ENCODE measurements around the gene NPBWR2.
"Not testable (repeated sequence)": the region's sequence is repeated elsewhere in the genome, so short reads cannot be mapped to it uniquely, and the experiment has no call there.

Gene NPBWR2

DNA sequence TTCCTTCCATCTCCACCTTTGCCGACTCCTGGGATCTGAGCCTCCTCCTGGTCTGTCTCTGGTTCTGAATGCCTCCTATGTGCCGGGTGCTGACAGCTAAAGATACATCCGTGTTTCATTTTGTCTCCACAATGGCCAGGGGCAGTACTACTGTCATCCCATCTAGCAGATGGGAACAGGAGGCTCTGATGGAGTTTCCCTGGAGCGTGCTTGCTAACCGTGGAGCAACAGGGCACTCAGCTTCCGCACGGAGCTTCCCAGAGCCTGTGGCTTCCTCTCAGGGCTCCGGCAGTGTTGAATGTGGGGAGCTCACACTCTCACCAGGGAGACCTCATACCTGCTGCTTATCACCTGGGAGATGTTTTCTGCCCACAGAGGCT is 11.9 kb upstream of the NPBWR2 start:
- DNase-seq (ENCODE audit: low read depth in 2 of 2): no peak

DNA sequence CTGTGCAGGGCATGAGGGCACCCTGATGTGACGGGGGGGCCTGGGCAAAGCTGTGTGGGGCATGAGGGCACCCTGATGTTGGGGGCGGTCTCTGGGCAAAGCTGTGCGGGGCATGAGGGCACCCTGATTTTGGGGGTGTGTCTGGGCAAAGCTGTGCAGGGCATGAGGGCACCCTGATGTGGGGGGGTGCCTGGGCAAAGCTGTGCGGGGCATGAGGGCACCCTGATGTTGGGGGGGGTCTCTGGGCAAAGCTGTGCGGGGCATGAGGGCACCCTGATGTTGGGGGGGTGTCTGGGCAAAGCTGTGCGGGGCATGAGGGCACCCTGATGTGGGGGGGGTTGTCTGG is 10.0 kb upstream of the NPBWR2 start:
- not testable (repeated sequence) for DNase-seq (ENCODE audit: low read depth in 2 of 2)

DNA sequence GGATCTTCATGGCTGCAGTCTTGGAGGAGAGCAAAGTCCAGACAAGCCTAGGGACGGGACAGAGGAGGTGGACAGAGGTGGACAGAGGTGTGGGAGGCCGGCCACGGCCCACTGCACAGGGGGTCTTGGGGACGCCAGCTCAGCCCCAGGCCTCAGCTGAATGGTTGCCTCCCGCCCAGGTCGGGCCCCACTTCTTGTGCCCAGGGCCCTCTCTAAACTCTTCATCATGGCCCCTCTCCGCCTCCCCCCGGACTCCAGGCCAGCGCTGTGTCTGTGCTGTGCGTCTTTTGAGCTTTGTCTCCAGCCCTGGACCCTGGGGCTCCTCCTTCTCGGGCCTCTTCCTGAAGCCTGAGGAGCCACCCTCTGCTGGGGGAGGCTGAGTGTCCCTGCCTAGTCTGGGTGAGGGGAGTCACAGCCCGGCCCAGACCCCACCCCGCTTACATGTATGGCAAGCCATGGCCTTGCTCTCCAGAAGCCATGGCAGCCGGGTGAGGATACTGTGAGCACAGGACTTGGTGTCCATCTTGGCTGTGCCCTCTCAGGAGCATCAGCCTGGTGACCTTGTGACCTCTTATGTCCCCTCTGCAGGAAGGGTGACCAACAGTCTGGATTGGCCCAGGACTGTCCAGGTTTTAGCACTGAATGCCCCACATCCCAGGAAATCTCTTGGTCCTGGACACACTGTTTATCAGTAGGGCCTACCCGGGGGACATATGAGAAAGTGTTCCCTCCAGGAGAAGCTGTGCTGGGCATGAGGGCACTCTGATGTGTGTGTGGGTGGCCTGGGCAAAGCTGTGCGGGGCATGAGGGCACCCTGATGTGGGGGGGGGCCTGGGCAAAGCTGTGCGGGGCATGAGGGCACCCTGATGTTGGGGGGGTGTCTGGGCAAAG is 9.4 kb upstream of the NPBWR2 start:
- DNase-seq (ENCODE audit: low read depth in 2 of 2): no peak

GRCh38 chr20:64116016-64116415 is 8.7 kb upstream of the NPBWR2 start:
- DNase-seq (ENCODE audit: low read depth in 2 of 2): no peak

GRCh38 chr20:64115171-64115911 is 8.0 kb upstream of the NPBWR2 start:
- no peak for DNase-seq (ENCODE audit: low read depth in 2 of 2)

DNA sequence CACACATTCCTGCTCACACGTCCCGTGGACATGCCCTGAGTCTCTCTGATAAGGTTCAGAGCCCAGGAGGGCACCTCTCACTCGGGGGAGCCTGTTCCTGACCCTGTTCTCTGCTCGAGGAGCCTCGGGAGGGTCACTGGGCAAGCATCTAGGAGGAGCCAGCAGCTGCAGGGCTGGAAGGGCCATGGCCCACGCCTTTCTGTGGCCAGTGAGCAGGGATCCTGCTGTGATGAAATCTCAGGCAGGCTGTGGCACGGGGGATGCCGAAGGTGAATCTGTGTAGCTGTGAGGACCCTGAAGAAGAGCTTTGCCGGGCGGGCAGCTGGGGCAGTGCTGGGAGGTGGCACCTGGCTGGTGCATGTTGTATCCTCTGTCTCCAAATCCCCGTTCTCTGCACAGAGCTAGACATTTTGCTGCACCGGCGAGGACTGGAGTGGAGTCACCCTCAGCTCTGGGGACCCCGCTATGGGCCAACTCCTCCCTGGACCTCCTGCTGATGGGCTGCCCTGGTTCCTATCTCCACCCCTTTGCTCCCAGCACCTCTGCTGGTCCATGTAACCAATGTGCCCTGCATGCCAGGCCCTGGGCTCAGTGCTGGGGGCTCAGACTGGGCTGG is 7.1 kb upstream of the NPBWR2 start:
- no peak for DNase-seq (ENCODE audit: low read depth in 2 of 2)

- no peak for DNase-seq (ENCODE audit: low read depth in 2 of 2)
Observed at GRCh38 chr20:64113796-64114355, 6.5 kb upstream of the NPBWR2 start.

DNA sequence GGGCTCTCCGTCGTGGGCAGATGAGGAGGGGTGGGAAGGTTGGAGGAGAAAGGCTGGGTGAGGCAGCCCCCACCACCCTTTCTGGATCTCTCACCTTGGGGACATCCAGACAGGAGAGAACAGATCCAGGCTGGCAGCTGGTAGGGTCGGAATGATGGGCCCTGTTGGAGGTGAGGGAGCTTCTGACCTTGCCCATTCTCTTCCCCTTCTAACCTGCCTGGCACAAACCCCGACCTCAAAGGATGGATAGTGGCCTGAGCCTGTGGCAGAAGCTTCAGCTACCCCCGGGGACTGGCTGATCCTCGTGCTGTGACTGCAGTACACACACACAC is 6.0 kb upstream of the NPBWR2 start:
- DNase-seq (ENCODE audit: low read depth in 2 of 2): no peak

- no peak for DNase-seq (ENCODE audit: low read depth in 2 of 2)
Observed at GRCh38 chr20:64112691-64113443, 5.5 kb upstream of the NPBWR2 start.

GRCh38 chr20:64111841-64112641 is 4.7 kb upstream of the NPBWR2 start:
- no peak for DNase-seq (ENCODE audit: low read depth in 2 of 2)

DNA sequence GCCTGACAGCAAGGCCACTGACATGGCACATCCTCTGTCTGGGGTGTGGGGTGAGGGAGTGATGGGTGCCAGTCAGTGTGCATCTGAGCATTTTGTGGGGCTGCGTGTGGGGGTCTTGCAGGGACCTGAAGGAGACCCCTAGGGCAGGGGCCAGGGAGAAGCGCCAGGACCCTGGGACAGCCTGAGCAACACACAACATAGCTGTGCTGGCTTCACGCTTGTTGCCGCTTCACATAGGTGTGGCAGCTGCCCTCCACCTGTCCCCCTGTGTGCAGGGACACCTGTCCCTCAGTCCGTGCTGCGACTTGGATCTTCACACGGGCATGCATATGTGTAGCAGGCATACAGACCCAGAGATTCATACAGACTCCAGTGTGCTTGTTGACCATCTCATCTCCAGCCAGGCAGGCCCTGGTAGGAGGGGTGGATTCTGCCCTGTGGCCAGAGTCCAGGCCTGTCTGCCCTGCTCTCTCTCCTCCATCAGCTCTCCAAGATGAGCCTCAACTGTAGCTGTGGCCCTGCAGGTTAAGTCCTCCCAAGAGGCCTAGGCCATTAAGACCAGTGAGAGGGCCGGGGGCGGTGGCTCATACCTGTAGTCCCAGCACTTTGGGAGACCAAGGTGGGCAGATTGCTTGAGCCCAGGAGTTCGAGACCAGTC is 3.2 kb upstream of the NPBWR2 start:
- no peak for DNase-seq (ENCODE audit: low read depth in 2 of 2)

DNA sequence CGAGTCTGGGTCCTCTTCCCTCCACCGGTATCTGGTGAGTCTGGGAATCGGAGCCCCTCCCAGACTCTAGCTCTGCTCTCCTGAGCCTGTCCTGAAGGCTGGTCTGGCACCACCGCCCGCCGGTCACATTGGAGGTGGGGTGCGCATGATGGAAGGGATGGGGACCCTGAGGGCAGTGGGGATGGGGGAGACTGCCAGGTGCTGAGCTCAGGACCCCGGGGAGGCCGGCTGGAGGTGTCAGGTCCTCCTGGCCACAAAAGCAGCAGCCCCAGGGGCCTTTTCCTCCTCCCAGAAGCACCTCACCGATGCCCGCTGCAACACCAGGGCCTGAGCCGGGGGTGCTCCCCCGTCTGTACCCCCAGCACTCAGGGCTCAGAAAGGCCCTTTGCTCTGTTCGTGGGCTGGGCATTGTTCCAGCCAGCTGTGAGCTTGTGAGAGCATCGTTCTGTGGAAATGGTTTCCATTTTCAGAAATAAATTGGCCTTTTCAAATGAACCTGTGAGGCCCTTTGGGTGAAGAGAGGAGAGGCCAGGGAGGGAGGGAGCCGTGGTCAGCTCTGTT is 2.5 kb upstream of the NPBWR2 start:
- DNase-seq (ENCODE audit: low read depth in 2 of 2): no peak

DNA sequence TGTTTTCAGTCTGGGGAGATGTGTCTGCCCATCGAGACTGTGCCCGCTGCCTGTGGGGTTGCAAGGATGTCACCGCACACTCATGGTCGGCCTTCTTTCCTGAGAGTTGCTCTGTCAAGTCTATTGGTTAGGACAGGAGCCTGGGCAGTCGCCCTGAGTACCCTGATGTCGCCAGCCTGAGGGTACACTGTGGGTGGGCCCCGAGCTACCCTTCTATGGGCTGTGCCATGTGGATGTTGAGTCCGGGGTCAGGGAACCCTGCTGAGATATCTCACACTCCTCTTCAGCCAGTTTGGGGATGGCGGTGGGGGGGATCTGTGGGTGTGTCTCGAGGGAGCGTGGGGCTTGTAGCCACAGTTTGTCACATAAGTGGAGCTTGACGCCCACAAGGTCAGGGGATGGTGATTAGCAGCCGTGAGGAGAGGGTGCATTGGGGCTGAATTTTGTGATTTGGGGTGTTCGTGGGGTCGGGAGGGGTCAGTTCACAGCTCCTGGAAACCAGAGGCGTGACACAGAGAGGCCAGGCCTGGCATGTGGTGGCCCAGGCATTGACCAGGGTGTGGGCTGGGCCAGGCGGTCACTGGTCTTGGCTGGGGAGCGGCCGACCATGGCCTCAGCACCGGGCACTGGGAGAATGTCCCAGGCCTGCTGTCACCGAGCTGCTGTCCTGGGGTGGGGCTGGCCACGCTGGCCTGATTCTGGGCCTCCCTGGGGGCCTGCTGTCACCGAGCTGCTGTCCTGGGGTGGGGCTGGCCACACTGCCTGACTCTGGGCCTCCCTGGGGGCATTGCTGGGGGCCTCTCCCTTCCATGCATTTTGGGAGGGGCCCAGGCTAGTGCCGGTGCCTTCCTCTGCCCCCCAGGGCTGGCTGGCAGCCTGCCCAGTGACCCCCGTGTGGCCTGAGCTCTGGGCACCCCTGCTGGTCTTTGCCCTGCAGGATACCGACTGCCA is 1.6 kb upstream of the NPBWR2 start:
- DNase-seq (ENCODE audit: low read depth in 2 of 2): no peak

- no peak for DNase-seq (ENCODE audit: low read depth in 2 of 2)
Observed at GRCh38 chr20:64107736-64108457, 532 bp upstream of the NPBWR2 start.

DNA sequence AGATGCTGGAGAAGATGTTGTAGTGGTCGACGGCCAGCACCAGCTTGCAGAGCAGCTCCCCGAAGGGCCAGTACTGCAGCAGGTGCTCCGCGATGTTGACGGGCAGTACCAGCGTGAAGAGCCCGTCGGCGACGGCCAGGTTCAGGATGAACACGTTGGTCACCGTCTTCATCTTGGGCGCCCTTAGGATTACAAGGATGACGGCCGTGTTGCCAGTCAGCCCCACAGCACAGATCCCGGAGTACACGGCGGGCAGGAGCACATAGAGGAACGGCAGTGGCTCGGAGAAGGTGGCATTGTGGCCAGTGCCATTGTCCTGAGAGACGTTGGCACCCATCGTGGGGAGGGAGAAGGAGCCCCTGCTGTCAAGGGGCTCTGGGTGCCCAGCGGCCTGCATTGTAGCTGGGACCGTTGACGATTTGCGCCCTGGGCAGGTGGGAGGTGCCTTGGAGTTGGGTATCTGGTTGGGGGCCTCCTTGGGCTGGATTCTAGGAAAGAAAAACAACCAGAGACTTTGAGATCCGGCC is 867 bp downstream of the NPBWR2 start:
- no peak for DNase-seq (ENCODE audit: low read depth in 2 of 2)

GRCh38 chr20:64105846-64106434 is 1.4 kb downstream of the NPBWR2 start:
- no peak for DNase-seq (ENCODE audit: low read depth in 2 of 2)

DNA sequence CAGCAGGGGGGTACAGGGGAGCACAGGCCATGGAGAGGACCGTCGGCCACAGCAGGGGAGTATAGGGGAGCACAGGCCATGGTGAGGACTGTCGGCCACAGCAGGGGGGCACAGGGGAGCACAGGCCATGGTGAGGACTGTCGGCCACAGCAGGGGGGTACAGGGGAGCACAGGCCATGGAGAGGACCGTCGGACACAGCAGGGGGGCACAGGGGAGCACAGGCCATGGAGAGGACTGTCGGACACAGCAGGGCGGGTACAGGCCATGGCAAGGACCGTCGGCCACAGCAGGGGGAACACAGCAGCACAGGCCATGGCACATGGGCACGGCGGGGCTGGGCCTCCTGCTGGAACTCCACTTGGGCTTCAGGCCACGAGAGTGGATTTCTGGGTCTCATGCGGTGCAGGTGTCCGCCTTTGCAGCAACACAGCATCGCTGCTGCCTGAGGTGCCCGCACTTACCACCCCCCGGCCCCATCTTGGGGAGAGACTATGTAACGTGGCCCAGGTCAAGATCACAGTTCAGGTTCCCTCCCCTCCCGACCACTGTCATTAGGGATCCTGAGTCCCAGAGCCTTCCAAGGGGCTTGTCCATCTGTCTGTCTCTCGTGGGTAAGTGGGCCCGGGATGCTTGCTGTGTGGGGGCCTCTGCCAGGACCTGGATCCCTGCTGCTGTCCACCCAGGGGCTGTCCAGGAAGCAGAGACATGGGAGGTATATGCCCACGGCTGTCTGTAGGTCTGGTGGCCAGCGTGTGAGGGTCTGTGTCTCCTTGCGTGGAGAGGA is 2.5 kb downstream of the NPBWR2 start:
- no peak for DNase-seq (ENCODE audit: low read depth in 2 of 2)

Measured in activated CD8-positive, alpha-beta memory T cell treated with anti-CD3 and anti-CD28 coated beads for 4 hours (primary cell).